Large intestine (tissue), 3 donors: ENCODE data around the gene EXOC2. TPM values are rescaled to one million over a fixed set of nuclear protein-coding genes. Genes with fewer than 3 reads are reported as not detected.

ENCODE experiments used
- DNase-seq, 2 donors: peaks; one replicate each; pipeline versions ENCODE4 v3.0.0 to v3.0.0-alpha.2; 2013
- H3K27ac ChIP-seq: one replicate; pipeline ENCODE4 v1.5.1; 2013; ENCODE audit warnings: low read length
- H3K27me3 ChIP-seq: 2 replicates; pipeline ENCODE4 v1.6.1; 2013; ENCODE audit warnings: low read length; ENCODE audit not compliant: control insufficient read depth, insufficient read depth
- H3K36me3 ChIP-seq: 2 replicates; pipeline ENCODE4 v1.6.1; 2013; ENCODE audit warnings: low read length; ENCODE audit not compliant: control insufficient read depth, insufficient read depth
- H3K4me1 ChIP-seq: one replicate; pipeline ENCODE4 v1.6.1; 2013; ENCODE audit warnings: low read length; ENCODE audit not compliant: control insufficient read depth, insufficient read depth
- H3K4me3 ChIP-seq: one replicate; pipeline ENCODE4 v1.5.1; 2013; ENCODE audit warnings: low read length
- H3K9me3 ChIP-seq: one replicate; pipeline ENCODE4 v1.6.1; 2013; ENCODE audit warnings: mild to moderate bottlenecking, low read depth, low read length, moderate library complexity; ENCODE audit not compliant: control insufficient read depth
- WGBS: methylation state at CpG from one replicate; pipeline ENCODE4 v1.1.5; 2013; ENCODE audit warnings: low lambda C conversion rate; ENCODE audit not compliant: insufficient coverage; 5-methylcytosine and 5-hydroxymethylcytosine counted together
- polyA plus RNA-seq: library from polyadenylated mRNA; unstranded; fragments of 120-200 nt; gene quantifications from one replicate; pipeline ENCODE4 v1.2.1, GENCODE V29; 2013

Gene EXOC2
- polyA plus RNA-seq, 1 donor: 16.2 TPM

GRCh38 chr6:465531-466348 is 227.2 kb downstream of the EXOC2 start:
- DNase-seq: no peak
- H3K4me3 ChIP-seq: no peak overlapping the region
- H3K4me1 ChIP-seq: no peaks in the 10 kb centered on the region
- H3K27me3 ChIP-seq: peaks cover 4% of the 10 kb centered on the region
- H3K9me3 ChIP-seq: no peaks in the 10 kb centered on the region
- no peak overlapping the region for H3K27ac ChIP-seq
- 93% methylated on average over 3 of the region's 20 CpGs for WGBS
- H3K36me3 ChIP-seq: no peaks in the 10 kb centered on the region

DNA sequence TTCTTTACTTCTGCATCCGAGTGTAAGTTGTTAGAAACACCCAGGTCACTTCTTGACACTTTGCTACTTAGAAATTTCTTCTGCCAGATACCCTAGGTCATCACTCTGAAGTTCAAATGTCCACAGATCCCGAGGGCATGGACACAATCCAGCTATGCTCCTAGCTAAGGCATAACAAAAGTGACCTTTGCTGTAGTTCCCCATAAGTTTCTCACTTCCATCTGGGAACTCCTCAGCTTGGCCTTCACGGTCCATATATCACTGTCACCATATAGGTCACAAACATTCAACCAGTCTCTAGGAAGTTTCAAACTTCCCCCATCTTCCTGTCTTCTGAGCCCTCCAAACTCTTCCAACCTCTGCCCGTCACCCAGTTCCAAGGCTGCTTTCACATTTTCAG is 236.1 kb downstream of the EXOC2 start:
- DNase-seq: no peak
- H3K4me1 ChIP-seq: no peaks in the 10 kb centered on the region
- H3K4me3 ChIP-seq: no peak overlapping the region
- WGBS: 86% methylated on average over 1 of the region's 4 CpGs
- H3K27me3 ChIP-seq: no peaks in the 10 kb centered on the region
- H3K27ac ChIP-seq: no peak overlapping the region
- H3K9me3 ChIP-seq: no peaks in the 10 kb centered on the region
- H3K36me3 ChIP-seq: no peaks in the 10 kb centered on the region

DNA sequence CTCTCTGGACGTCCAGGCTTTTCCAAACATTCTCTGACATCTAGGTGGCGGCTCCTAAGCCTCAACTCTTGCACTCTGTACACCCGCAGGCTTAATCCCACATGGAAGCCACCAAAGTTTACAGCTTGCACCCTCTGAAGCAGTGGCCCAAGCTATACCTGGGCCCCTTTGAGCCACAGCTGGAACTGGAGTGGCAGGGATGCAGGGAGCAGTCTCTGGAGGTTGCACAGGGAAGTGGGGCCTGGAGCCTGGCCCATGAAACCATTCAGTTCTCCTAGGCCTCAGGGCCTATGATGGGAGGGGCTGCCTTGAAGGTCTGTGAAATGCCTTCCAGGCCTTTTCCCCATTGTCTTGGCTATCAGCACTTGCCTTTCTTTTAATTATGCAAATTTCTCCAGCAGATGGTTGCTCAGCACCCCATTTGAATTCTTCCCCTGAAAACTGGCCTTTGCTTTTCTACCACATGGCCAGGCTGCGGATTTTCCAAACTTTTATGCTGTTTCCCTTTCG is 236.5 kb downstream of the EXOC2 start:
- no peaks in the 10 kb centered on the region for H3K4me1 ChIP-seq
- 73% methylated on average over 2 of the region's 5 CpGs for WGBS
- no peaks in the 10 kb centered on the region for H3K9me3 ChIP-seq
- H3K4me3 ChIP-seq: no peak overlapping the region
- no peak overlapping the region for H3K27ac ChIP-seq
- H3K27me3 ChIP-seq: no peaks in the 10 kb centered on the region
- DNase-seq: no peak
- no peaks in the 10 kb centered on the region for H3K36me3 ChIP-seq

DNA sequence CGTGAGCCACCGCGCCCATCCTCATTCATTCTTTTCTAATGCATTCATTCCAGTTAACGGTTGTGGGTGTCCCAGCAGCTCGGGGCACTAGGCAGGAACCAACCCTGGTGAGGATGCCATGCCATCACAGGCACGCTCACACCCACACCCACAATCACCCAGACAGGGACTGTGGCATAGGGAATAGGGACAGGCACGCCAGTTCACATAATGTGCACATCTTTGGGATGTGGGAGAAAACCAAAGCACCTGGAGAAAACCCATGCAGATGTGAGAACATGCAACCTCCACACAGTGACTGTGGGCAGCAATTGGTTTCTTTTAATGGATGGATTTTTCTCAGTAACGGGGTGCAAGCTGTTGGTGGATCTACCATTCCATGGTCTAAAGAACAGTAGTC is 237.1 kb downstream of the EXOC2 start:
- no peaks in the 10 kb centered on the region for H3K27me3 ChIP-seq

DNA sequence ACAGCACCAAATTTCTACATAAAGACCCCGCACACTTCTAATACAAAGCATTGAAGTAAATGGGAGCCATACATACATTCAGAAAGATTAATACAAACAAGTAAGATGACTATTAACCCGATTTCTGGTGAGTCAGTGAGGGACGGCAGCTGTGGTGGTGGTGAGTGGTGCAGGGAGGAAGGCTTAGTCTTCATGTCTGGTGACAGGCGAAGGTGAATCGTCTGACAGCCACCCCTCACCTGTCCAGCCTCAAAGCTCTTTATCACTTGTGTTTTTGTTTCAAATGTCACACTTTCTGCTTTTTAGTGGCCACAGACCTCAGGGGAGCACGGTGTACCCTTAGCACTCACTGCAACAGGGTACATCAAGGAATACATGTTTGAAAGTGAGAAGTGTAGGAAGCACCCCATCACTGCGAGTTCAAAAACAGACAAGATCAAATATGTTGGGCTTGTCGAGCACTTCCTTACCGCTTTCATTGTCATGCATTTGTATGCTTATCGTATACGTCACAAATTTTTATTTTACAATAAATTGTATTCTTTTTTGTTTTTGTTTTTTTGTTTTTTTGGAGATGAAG is 237.8 kb downstream of the EXOC2 start:
- 92% methylated on average over 6 of the region's 11 CpGs for WGBS
- Histone ChIP-seq H3K27ac (no peak overlapping the region), H3K4me3 (no peak overlapping the region), H3K9me3 (peaks cover 2% of the 10 kb centered on the region), H3K36me3 (no peaks in the 10 kb centered on the region), H3K4me1 (no peaks in the 10 kb centered on the region), H3K27me3 (no peaks in the 10 kb centered on the region)
- DNase-seq: no peak

More for the DNA sequence above, 237.1 kb downstream of the EXOC2 start:
- no peak for DNase-seq
- no peaks in the 10 kb centered on the region for H3K9me3 ChIP-seq
- no peak overlapping the region for H3K4me3 ChIP-seq
- H3K36me3 ChIP-seq: no peaks in the 10 kb centered on the region
- H3K4me1 ChIP-seq: no peaks in the 10 kb centered on the region
- WGBS: no CpG with 5 or more reads among the region's 8 CpGs
- H3K27ac ChIP-seq: no peak overlapping the region

DNA sequence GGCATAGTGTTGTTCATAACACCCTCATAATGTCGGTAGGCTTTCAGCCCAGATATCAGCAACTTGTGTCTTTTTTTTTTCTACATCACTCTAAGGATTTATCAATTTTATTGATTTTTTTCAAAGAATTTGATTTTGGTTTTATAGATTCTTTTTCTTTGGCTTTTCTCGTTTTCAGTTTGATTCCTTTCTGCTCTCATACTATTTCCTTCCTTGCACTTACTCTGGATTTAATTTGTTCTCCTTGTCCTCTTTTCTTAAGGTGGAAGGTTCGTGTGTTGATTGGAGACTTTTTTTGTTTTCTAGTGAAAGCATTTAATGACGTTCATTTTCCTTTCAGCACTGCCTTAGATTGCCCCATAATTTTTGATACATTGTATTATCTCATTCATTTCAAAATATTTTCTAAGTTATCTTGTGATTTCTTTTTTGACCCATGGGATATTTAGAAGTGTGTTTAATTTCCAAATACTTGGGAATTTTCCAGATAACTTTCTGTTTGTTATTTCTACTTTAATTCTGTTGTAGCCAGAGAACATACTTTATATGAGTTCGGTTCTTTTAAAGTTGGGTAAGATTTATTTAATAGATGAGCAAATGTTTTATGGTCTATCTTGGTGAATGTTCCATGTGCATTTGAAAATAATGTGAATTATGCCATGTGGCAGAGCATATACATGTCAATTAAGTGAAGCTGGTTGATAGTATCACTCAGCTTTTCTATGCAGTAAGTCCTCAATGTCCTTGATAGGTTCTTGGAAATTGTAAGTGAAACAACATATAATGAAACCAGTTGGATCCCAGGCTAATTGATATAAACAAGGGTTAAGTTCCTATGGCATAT is 238.6 kb downstream of the EXOC2 start:
- H3K9me3 ChIP-seq: peaks cover 7% of the 10 kb centered on the region
- no peaks in the 10 kb centered on the region for H3K27me3 ChIP-seq
- 82% methylated on average over 5 of the region's 5 CpGs for WGBS
- H3K36me3 ChIP-seq: no peaks in the 10 kb centered on the region
- H3K4me3 ChIP-seq: no peak overlapping the region
- no peak for DNase-seq
- no peak overlapping the region for H3K27ac ChIP-seq
- H3K4me1 ChIP-seq: no peaks in the 10 kb centered on the region

DNA sequence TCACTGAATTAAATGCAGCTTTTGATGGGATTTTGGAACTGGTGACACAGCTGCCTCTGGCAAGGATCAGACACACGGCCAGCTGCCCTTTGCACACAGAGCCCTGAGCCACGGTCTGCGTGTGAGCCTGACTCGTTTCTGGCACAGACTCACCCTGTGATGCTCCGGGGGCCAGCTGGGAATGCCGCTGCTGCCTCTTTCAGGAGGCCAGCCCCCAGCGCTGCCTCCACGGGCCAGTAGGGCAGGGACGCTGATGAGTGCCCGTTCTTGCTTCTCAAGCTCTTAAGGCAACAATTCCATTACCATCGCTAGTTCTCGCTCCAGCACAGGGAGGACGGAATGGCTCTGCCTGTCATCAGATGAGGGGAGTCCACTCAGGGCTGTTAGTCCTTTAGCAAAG is 239.8 kb downstream of the EXOC2 start:
- Histone ChIP-seq H3K9me3 (peaks cover 12% of the 10 kb centered on the region), H3K27me3 (no peaks in the 10 kb centered on the region), H3K4me3 (no peak overlapping the region), H3K4me1 (no peaks in the 10 kb centered on the region), H3K36me3 (no peaks in the 10 kb centered on the region), H3K27ac (no peak overlapping the region)
- DNase-seq: peak in 1 of 2 donors; percentile 9
- WGBS: no CpG with 5 or more reads among the region's 13 CpGs

DNA sequence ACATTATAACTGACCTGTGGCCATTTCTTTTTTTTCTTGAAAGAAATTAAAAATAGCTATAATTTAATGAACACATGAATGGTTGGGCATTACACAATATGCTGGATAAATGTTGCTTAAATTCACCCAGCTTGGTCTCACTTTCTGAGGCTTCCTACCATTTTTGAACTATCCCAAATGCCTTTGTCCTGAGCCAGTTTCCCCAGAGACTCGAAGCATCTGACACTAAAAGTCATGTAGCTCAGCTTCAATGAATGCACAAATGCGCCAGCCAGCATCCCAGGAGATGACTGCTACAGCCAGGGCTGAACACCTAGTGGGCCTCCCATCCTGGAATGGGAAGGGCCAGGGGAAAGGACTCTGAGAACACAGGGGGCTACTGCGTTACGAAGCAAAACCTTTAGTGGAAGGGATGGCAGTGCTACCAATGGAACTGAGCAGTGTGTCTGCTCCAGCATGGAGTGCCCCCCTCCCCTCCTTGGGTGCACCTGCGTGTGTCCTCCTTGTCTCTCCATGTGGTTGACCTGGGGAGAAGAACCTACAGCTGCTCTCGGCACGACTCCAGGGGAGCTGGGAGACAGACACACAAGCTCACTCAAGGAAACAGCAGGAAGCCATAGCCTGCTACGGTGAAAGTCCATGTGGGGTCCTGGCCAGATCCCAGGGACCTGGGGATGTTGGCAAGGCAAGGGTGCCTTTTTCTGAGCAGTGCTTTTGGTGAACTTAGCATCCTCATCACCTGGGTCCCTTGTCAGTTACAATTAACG is 240.5 kb downstream of the EXOC2 start:
- H3K27ac ChIP-seq: no peak overlapping the region
- no CpG with 5 or more reads among the region's 9 CpGs for WGBS
- no peaks in the 10 kb centered on the region for H3K4me1 ChIP-seq
- no peak overlapping the region for H3K4me3 ChIP-seq
- DNase-seq: no peak
- peaks cover 12% of the 10 kb centered on the region for H3K9me3 ChIP-seq
- no peaks in the 10 kb centered on the region for H3K36me3 ChIP-seq
- no peaks in the 10 kb centered on the region for H3K27me3 ChIP-seq

DNA sequence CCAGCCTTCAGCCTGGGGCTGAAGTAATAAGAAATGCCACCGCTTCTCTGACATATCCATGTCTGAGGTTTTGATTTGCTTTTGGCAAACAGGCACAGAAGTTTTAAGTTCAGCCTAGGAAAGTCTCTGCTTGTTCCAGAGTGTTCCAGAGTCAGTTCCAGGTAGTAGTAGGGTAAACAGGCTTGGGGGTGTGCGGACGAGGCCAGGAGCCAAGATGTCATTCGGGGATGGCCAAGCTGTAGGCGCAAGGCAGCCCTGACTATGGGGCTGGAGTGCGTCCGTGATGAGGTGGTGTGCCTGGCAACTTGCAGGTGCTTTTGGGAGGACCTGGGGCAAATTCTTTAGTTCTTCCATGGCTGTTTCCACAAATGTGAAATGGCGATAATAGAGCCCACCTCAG is 241.1 kb downstream of the EXOC2 start:
- no peaks in the 10 kb centered on the region for H3K4me1 ChIP-seq
- no peaks in the 10 kb centered on the region for H3K36me3 ChIP-seq
- peaks cover 12% of the 10 kb centered on the region for H3K9me3 ChIP-seq
- WGBS: no CpG with 5 or more reads among the region's 8 CpGs
- H3K4me3 ChIP-seq: no peak overlapping the region
- no peaks in the 10 kb centered on the region for H3K27me3 ChIP-seq
- no peak overlapping the region for H3K27ac ChIP-seq
- no peak for DNase-seq

DNA sequence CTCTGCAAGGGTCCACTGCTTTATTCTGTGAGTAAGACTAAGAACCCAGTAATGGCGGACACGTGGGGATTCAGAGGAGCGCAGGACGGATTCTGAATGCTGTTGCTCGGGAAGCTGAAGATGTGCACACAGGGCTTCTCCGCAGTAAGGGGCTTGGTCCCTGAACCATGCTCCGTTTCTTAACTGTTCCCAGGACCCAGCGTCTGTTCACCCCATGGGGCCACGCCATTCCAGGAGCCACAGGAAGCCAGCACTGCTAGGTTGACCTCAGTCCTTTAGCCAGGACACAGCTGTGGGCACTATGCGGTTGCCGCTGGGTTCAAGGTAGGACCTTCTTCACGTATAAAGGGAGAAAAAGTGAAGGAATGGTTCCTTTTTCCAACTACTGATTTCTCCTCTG is 241.6 kb downstream of the EXOC2 start:
- Histone ChIP-seq H3K4me3 (no peak overlapping the region), H3K36me3 (no peaks in the 10 kb centered on the region), H3K27me3 (no peaks in the 10 kb centered on the region), H3K27ac (no peak overlapping the region), H3K9me3 (peaks cover 12% of the 10 kb centered on the region), H3K4me1 (no peaks in the 10 kb centered on the region)
- no CpG with 5 or more reads among the region's 12 CpGs for WGBS
- no peak for DNase-seq
